Vagina (tissue), 2 donors: Measurements from ENCODE around the gene PLA2G2A.

ENCODE experiments used
- CTCF ChIP-seq, 3 experiments: fragments of 450-650 bp in 2 of 3; fragments of 200-600 bp in 1 of 3; sonication (generic) in 1 of 3; IDR thresholded peaks; one replicate each; pipeline ENCODE4 v1.5.1; 2017 to 2019; ENCODE audit warnings: antibody characterized with exemption in 3 of 3, mild to moderate bottlenecking in 2 of 3, moderate library complexity in 2 of 3
- POLR2A ChIP-seq, 2 donors: fragments of 450-650 bp; IDR thresholded peaks; one replicate each; pipeline ENCODE4 v1.6.1; 2017; ENCODE audit warnings: antibody characterized with exemption in 2 of 2, mild to moderate bottlenecking in 2 of 2, moderate library complexity in 2 of 2
- POLR2AphosphoS5 ChIP-seq, 2 donors: sonication (generic); formaldehyde crosslinking; IDR thresholded peaks; one replicate each; pipeline ENCODE4 v1.9.0; 2017; ENCODE audit warnings: antibody characterized with exemption in 2 of 2, mild to moderate bottlenecking in 2 of 2, low read depth in 1 of 2; ENCODE audit not compliant: insufficient read depth in 1 of 2

GRCh38 chr1:19971664-19972063 is 7.8 kb downstream of the PLA2G2A start:
- TF ChIP-seq CTCF (IDR thresholded peaks at IDR 0.05), result no peak
- no peak for TF ChIP-seq POLR2A (IDR thresholded peaks at IDR 0.05)
- TF ChIP-seq POLR2AphosphoS5 (IDR thresholded peaks at IDR 0.05; ENCODE audit: insufficient read depth in 1 of 2, low read depth in 1 of 2), result no peak
